COR-L47 (cell line): ENCODE measurements around the gene RFX3.
"Not testable (repeated sequence)": the region's sequence is repeated elsewhere in the genome, so short reads cannot be mapped to it uniquely, and the experiment has no call there.

Source experiments
- DNase-seq: peaks from one replicate; lab custom pipeline; 2025; lab: John Stamatoyannopoulos, UW

Gene RFX3

GRCh38 chr9:3346549-3346948 lies 179.3 kb downstream of the RFX3 start:
- DNase-seq, result no peak

GRCh38 chr9:3343671-3344070 lies 182.1 kb downstream of the RFX3 start:
- DNase-seq, result no peak

GRCh38 chr9:3342159-3342777 lies 183.5 kb downstream of the RFX3 start:
- DNase-seq, result no peak

- DNase-seq, result no peak
Observed at GRCh38 chr9:3337515-3338225, 188.1 kb downstream of the RFX3 start.

- no peak for DNase-seq
Observed at GRCh38 chr9:3336951-3337350, 188.8 kb downstream of the RFX3 start.

GRCh38 chr9:3332802-3333201 lies 193.0 kb downstream of the RFX3 start:
- DNase-seq, result no peak

- DNase-seq, result no peak
Observed at GRCh38 chr9:3331801-3332200, 194.0 kb downstream of the RFX3 start.

GRCh38 chr9:3330792-3331420 lies 194.9 kb downstream of the RFX3 start:
- DNase-seq, result no peak

GRCh38 chr9:3329361-3329760 lies 196.4 kb downstream of the RFX3 start:
- no peak for DNase-seq

GRCh38 chr9:3323714-3324113 lies 202.1 kb downstream of the RFX3 start:
- no peak for DNase-seq

- no peak for DNase-seq
Observed at GRCh38 chr9:3321186-3321585, 204.6 kb downstream of the RFX3 start.

- not testable (repeated sequence) for DNase-seq
Observed at GRCh38 chr9:3312595-3312994, 213.2 kb downstream of the RFX3 start.

GRCh38 chr9:3308609-3309008 lies 217.2 kb downstream of the RFX3 start:
- no peak for DNase-seq

- not testable (repeated sequence) for DNase-seq
Observed at GRCh38 chr9:3304388-3304787, 221.4 kb downstream of the RFX3 start.

GRCh38 chr9:3299872-3300271 lies 225.9 kb downstream of the RFX3 start:
- DNase-seq, result no peak

- no peak for DNase-seq
Observed at GRCh38 chr9:3296536-3296935, 229.3 kb downstream of the RFX3 start.

- DNase-seq, result no peak
Observed at GRCh38 chr9:3292311-3292710, 233.5 kb downstream of the RFX3 start.

GRCh38 chr9:3290231-3290840 lies 235.5 kb downstream of the RFX3 start:
- DNase-seq, result peak; percentile 9

GRCh38 chr9:3288686-3289085 lies 237.1 kb downstream of the RFX3 start:
- DNase-seq, result no peak

GRCh38 chr9:3285365-3286161 lies 240.2 kb downstream of the RFX3 start:
- no peak for DNase-seq

GRCh38 chr9:3282365-3282764 lies 243.4 kb downstream of the RFX3 start:
- no peak for DNase-seq

- no peak for DNase-seq
Observed at GRCh38 chr9:3281399-3281798, 244.4 kb downstream of the RFX3 start.
